Left colon (tissue), 2 donors: ENCODE data around the gene TENT4A. TPM values are rescaled to one million over a fixed set of nuclear protein-coding genes. Genes with fewer than 3 reads are reported as not detected.
A peak's percentile ranks its signal among the peaks of the same experiment; 100 is the strongest.

Source experiments
- ATAC-seq: fragments of 200-7000 bp; cut with Tn5 transposase; one replicate; pipeline ENCODE4 v1.9.1; 2020; ENCODE audit warnings: mild to moderate bottlenecking, moderate library complexity
- DNase-seq, 2 donors: peaks; one replicate each; pipeline ENCODE4 v3.0.0-alpha.2; 2020
- intact Hi-C, 2 donors: fragments of 100-400 bp; cut with DNase I in 1 of 2; cut with micrococcal nuclease in 1 of 2; formaldehyde crosslinking; loops; one replicate each; pipeline versions ENCODE4 v1.11.2 to v1.14.0; 2022; cut with DNase I, micrococcal nuclease
- total RNA-seq, 2 donors: library from RNA; stranded (reverse); fragmentation: NEBNext Ultra II Directional; extraction: Animal tissue kit (Norgen Biotek cat#: 25700); gene quantifications; one replicate each; pipeline ENCODE4 v1.2.1, GENCODE V29; 2021
- donor health status: DM: no; HTN: no; CAD: no.
- donor health status: DM: yes; HTN: yes; CAD: no.

TENT4A gene
- total RNA-seq, 2 donors from 2014 or later = 16.5 to 18.5 TPM

DNA sequence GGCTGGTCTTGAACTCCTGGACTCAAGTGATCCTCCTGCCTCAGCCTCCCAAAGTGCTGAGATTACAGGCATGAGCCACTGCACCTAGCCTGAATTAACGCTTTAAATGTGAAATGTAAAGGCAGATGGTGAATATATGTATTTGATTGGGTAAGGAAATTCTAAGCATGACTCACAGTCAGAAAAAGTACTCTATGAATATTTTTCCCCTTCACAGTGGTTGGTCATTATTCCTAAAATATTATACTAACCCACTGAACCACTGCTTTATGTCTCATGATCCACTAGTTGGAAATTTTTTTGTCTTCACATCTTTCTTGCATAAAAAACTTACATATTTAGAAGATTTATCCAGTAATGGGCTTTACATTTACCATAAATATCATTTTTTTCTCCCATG lies 14.5 kb upstream of the TENT4A start:
- intact Hi-C loops = no loop called here

DNA sequence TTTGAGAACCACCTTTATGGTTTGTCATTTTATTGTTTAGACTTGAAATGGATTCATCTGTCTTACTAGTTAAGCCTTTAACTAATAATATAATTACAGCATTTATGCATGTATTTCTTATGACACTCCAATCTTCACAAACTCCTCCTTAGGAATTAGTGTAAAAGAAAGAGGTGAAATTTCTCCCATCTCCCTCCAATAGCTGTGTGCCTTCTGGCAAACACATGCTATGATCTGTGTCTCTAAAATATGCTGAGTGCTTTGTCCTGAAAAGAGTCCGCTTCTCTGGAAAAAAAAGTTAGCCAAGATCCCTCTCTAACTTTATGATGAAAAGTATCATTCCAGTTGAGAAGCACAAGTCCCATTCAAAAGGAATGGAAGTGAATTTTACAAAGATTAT lies 13.9 kb upstream of the TENT4A start:
- ATAC-seq (no peak), DNase-seq (no peak)
- intact Hi-C loops = no loop called here

More for the DNA sequence above, 14.5 kb upstream of the TENT4A start:
- DNase-seq = no peak
- no peak for ATAC-seq

DNA sequence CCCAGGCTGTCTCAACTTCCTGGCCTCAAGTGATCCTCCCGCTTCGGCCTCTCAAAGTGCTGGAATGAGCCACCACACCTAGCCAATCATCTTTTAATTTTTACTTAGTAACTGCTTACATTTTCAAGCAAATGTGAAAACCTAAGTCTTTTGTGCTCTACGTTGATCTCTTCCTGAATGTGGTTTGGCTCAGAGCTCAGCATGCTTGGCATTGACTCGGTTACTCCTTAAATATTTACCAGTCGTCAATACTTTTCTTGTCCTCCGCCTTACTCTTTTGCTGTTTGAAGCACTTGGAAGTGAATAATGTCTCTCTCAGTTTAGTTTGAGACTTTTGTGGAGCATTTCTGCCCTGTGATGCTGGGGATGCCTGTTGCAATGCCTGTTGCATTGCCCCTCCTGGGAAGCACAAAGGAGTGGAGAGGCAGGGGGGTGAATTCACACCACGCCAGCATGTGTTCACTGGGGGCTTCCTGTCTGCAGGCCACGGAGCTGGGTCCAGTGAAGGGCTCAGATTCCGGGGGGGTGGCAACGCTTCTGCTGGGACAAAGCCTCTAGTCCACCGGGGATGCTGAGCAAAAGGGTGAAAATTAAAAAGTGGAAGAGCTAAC lies 13.1 kb upstream of the TENT4A start:
- DNase-seq (no peak), ATAC-seq (no peak)
- intact Hi-C loops = loop anchor here in 1 of 2 donors (10.0 kb wide), 1 partner anchor 65 kb away; the partner anchor contains the start of genes NSUN2 and SRD5A1

DNA sequence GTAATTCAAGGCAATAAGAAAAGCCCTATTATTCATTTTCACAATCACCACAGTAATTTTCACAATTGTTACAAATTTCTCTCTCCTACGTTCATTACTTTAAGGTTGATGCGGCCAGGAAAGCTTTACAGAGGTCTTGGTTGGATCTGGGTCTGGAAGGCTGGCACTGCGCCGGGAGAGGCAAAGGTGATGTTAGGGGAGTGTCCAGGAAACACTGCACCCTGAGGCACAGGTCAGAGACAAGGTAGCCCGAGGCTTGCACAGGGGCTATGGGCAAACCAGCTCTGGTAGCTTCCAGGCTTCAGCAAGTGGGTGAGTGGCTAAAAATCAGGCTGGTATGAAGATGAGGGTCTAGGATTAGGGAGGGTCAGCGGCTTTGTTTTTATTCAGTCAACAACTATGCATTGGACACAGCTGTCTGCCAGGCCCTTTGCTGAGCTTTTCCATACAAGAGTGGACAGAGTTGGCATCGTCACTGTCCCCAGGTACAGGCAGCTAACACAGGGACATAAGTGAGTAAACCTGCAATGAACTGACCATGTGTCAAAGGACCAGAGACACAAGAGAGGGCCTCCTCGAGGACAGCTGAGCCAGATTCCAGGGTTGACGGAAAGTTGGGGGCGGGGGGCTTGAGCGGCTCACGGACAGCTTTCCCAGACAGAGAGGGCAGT lies 12.4 kb upstream of the TENT4A start:
- intact Hi-C loops = loop anchor here in 1 of 2 donors (10.0 kb wide), 1 partner anchor 66 kb away; the partner anchor contains the start of genes NSUN2 and SRD5A1
- peak in 1 of 2 donors; percentile 45 for DNase-seq
- ATAC-seq = peak; percentile 89

DNA sequence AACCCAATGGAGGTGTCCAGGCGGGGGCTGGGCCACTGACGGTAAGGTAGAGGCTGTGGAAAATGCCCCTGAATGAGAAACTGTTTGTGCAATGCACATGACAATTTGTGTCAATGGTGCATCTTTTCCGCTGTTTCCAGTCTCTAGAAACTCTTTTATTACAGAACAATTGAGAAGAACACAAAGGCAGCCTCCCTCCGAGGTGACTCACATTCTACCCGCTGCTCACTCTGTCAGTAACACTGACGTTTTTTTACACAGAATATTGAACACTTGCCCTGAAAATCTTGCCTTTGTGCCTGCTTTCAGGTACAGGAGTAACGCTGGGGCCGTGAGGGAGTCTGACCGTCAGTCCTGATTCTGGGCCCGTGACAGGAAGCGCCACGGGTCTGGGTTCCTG lies 11.7 kb upstream of the TENT4A start:
- DNase-seq = no peak
- no peak for ATAC-seq
- intact Hi-C loops = loop anchor here in 1 of 2 donors (10.0 kb wide), 1 partner anchor 67 kb away; the partner anchor contains the start of genes NSUN2 and SRD5A1

DNA sequence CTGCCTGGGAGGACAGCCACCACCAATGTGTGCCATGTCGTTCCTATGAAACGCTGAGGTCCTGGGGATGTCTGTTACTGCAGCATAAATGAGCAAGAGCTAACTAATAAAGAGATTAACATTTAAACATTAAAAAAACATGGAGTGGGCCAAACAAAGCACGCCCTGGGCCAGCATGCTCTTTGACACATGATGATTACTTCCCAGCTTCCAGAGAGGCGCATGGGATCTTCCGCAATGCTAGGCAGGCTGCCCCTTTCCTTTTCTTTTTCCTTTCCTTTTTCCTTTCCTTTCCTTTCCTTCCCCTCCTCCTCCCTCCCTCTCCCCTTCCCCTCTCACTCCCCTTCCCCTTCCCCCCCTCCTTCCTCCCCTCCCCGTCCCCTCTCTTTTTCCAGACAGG lies 10.6 kb upstream of the TENT4A start:
- intact Hi-C loops = loop anchor here in 1 of 2 donors (10.0 kb wide), 1 partner anchor 68 kb away; the partner anchor contains the start of genes NSUN2 and SRD5A1
- no peak for ATAC-seq
- no peak for DNase-seq

DNA sequence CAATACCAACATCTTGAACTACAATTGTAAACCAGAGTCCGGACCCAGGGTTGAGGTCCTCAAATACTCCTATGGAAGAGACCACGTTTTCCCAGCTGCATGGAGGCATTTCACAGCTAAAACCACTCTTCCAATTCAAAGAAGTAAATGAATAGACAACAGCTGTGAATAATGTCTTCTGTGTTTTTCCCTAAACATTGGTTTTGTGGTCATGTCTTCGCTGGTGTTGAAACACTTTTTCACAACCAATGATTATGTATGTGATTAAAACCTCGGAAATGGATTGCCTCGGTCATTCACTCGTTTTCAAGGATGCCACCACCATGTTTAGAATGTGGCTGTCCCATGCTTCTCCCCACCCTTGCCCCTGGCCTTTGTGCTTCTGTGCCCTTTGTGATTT lies 9.4 kb upstream of the TENT4A start:
- DNase-seq (no peak), ATAC-seq (no peak)
- intact Hi-C loops = loop anchor here in 1 of 2 donors (10.0 kb wide), 1 partner anchor 69 kb away; the partner anchor contains the start of genes NSUN2 and SRD5A1

DNA sequence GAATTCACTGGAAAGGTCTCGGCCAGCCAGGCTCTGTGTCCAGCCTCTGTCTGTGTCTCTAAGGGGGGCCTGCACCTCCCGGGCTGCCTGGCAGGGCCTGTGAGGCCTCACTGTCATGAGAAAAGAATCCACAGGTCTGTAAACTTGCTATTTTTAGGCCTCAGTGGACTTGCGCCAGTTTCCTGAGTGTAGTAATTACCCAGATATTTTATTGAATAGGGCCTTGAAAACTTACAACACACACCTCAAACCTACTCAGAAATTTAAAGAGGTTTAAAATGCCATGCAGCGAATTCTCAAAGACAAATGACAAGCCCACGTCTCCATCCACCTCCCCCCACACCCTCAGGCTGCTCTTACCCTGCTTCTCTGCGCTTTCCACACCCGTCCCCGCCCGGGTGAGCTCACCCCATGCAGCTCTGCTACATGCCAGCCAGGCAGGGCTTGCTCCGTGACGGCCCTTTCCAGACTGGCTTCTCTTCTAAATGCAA lies 8.8 kb upstream of the TENT4A start:
- peak in 1 of 2 donors; percentile 68 for DNase-seq
- no peak for ATAC-seq
- intact Hi-C loops = loop anchor here in 1 of 2 donors (10.0 kb wide), 1 partner anchor 70 kb away; the partner anchor contains the start of genes NSUN2 and SRD5A1

DNA sequence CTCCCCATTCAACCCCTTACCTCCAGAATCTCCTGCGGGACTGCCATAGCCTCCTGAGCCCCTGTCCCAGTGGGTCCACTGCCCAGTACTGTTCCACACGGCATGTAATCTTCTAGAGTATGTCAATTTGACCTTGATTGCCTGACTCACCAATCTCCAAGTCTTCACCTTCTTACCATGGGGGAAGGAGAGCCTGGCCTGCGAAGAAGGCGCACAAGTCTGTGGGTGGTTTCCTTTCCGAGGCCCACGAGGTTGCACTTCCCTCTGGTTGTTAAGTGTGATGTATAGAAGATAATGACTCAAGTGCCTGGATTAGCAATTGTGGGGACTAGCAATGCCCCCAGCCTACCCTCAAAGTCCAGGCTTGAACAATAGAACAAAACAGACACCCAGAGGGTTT lies 8.1 kb upstream of the TENT4A start:
- intact Hi-C loops = loop anchor here in 1 of 2 donors (10.0 kb wide), 1 partner anchor 70 kb away; the partner anchor contains the start of genes NSUN2 and SRD5A1
- ATAC-seq (no peak), DNase-seq (no peak)

DNA sequence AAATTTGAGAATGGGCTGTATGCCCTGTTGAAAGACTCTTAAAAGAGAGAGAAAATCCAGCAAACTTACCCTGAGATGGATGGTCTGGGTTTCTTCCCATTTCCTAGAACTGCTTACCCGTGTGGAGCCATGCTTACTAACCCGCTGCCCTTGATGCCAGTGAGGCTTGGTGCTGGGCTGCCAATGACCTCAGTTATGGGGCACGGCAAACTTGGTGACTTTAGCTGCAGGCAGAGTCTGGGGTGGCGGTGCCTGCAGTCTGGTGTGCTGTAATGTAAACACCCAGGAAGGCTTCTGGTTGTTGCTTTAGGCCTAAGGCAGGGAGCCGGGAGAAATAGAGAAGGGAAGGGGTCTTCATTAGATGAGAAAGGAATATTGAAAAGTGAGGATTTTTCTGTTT lies 7.3 kb upstream of the TENT4A start:
- intact Hi-C loops = loop anchor here in 1 of 2 donors (10.0 kb wide), 1 partner anchor 71 kb away; the partner anchor contains the start of genes NSUN2 and SRD5A1
- DNase-seq (no peak), ATAC-seq (no peak)

DNA sequence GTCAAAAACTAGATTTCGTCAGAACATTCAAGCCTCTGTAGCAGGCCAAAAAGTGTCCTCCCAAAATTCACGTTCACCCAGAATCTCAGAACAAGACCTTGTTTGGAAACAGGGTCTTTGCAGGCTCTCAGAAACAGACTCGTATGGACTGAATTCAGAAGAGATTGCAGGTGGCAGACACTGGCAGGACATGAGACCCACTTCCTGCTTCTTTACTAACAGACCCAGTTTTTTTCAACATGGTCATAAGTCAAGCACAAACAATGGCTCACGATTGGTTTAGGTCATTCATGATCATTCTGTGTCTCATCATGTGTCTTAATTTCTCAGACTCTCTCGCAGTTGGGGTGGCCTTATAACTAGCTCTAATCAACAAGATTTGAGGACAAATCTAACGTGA lies 5.4 kb upstream of the TENT4A start:
- no peak for DNase-seq
- no peak for ATAC-seq
- intact Hi-C loops = loop anchor here in 1 of 2 donors (10.0 kb wide), 1 partner anchor 73 kb away; the partner anchor contains the start of genes NSUN2 and SRD5A1

DNA sequence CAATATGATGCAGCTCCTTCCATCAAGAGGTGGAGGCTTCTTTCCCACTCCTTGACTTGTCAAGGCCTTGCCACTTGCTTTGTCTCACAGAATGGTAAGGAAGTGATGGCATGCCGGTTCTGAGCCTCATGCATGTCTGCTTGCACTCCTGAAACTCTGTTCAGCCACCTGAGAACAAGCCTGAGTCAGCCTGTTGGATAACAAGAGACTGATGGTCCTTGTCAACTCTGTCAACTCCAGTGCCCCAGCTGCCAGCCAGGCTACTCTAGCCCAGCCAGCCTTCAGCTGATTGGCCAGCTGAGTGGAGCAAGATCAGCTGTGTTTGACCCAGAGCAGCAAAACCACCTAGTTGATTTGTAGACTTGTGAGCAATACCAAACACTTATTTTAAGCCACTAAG lies 4.4 kb upstream of the TENT4A start:
- no peak for ATAC-seq
- intact Hi-C loops = loop anchor here in 1 of 2 donors (10.0 kb wide), 1 partner anchor 74 kb away; the partner anchor contains the start of genes NSUN2 and SRD5A1
- DNase-seq = no peak

DNA sequence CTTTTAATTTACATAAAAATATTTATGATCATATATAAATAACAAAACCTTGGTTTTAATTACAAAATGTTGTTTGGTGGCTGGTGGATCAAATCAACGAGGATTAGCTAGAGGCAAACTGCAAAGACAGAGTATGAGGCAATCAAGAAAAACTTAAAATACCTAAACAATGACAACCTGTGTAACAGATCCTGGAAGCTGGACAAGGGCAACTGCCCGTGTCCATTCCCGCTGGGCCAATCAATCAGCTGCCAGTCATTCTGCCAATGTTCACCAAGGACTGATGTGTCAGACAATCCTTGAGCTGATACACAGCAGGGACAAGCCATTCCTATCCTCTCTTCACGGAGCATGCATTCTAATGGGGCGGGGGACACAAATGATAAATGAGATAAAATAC lies 3.2 kb upstream of the TENT4A start:
- no peak for DNase-seq
- intact Hi-C loops = no loop called here
- ATAC-seq = no peak

DNA sequence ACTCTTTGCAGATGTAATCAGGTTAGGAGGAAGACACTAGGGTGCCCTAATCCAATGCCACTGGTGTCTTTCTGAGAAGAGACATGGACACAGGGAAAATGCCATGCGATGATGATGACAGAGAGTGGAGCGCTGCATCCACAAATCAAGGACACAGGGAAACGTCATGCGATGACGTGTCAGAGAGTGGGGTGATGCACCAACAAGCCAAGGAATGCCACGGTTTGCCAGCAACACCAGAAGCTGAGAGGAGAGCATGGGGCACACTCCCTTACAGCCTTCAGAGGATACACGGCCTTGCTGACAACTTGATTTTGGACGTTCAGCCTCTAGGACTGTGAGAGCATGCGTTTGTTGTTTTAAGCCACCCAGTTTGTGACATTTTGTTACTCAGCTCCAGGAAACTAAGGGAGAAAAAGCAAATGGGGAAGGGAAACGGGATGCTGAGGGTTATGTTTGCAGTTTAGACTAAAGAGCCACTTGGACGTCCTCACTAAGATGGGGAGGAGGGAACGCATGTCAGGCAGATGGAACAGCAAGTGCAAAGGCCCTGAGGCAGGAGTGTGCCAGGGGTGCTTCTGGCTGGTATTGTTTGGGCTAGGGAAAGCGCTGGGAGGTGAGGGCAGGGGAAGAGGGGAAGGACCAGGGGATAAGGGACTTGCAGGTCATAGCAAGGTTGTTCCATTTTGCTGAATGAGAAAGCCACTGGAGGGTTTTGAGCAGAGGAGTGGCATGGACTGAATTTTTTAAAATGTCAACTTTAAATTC lies 2.5 kb upstream of the TENT4A start:
- intact Hi-C loops = no loop called here
- DNase-seq = no peak
- ATAC-seq = no peak

DNA sequence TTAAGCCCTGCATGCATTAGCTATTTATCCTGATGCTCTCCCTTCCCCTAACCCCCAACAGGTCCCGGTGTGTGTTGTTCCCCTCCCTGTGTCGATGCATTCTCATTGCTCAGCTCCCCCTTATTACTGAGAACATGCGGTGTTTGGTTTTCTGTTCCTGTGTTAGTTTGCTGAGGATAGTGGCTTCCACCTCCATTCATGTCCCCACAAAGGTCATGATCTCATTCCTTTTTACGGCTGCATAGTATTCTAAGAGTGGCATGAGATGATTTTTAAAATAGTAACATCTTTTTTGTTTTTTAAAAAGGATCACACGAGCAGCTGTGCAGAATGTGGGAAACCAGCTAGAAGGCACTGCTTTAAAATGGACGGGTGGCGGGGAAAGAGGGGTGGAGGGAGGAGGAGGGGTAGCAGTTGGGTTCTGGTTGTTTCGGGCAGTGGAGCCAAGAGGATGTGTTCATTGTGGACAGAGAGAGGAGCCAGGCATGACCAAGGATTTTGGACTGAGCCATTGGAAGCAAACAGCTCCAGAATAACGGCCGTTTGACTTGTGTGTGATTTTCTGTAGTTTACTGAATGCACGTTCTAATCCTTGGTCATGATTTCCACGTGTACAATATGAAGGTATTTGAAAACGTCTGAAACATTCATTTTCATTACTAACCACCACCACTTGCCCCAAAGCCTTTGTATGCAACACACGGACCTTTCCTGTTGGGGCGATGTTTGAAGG lies 1.7 kb upstream of the TENT4A start:
- intact Hi-C loops = no loop called here
- no peak for ATAC-seq
- no peak for DNase-seq

DNA sequence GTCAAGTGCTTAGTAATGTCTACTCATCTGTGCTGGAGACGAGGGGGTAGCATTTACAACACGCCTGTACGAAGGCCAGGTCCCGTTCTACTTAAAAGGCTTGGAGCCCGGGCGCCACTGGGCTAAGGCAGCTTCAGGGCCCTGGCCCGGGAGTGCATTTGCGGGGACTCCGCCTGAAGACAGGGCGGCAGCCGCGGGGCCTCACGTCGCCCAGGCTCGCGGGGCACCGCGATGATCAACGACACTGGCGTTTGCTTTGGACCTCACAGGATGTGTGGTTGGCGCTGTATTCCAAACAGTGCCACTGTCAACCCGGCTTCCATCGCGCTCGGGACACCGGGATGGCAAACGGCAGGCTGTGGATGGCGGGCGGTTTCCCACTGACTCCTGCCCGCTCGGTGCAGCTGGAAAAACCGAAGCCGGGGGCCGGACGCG lies 1.1 kb upstream of the TENT4A start:
- intact Hi-C loops = no loop called here
- peak; percentile 37 for ATAC-seq
- DNase-seq = peak; percentile 44 to 68

DNA sequence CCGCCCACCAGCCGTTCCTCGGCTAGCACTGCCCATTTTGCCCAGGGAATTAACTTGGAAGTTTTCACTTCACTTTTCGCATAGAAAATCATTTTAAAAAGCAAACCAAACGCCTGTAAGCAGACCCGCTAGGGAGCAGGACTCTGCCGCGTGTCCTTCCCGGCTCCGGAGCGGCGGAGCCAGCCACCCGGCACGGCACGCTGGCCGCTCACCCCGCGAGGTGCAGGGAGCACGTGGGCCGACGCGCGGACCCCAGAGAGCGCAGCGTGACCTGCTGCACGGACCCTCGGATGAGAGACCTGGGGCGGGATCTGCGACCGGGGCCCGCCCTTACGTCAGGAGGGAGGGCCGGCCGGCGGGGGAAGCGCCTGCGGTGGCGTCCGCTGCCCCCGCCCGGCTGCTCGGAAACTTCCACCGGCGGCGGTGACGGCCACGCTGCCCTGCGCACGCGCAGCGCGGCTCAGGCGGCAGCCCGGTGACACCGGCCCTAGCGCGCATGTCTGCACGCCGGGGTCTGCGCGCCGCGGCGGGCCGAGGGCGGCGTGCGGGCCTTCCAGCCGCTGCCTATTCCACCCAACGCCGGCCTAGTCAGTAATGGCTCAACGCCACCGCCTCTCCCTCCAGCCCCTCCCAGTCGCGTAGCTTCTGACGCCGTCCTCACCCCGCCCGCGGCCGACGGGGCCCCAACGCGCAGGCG lies 507 bp upstream of the TENT4A start:
- ATAC-seq (peak; percentile 87), DNase-seq (peak; percentile 96)
- intact Hi-C loops = no loop called here
